GM06990 (cell line): ENCODE data around the gene LYRM2.

Experiments
- DNase-seq: peaks from one replicate; pipeline ENCODE4 v3.0.0-alpha.2; 2011; ENCODE audit not compliant: insufficient read length; ENCODE audit errors: extremely low read depth
- H3K27me3 ChIP-seq: replicated peaks from 2 replicates; pipeline ENCODE4 v1.6.0; 2011; ENCODE audit warnings: low read length; ENCODE audit not compliant: control insufficient read depth, insufficient read depth
- H3K36me3 ChIP-seq: 2 replicates; pipeline ENCODE4 v1.5.1; 2011; ENCODE audit warnings: low read length; ENCODE audit not compliant: control insufficient read depth, insufficient read depth
- H3K4me3 ChIP-seq: replicated peaks from 2 replicates; pipeline ENCODE4 v1.5.1; 2011; ENCODE audit warnings: low read depth, mild to moderate bottlenecking, control low read depth, low read length
- CTCF ChIP-seq: IDR thresholded peaks from 2 replicates; pipeline ENCODE4 v1.5.1; 2011; ENCODE audit warnings: low read length, control low read depth, mild to moderate bottlenecking, inconsistent platforms; ENCODE audit not compliant: insufficient read depth, poor library complexity, severe bottlenecking

Gene LYRM2

GRCh38 chr6:89582669-89583325, 55.8 kb downstream of the LYRM2 start:
- Histone ChIP-seq H3K4me3 (no peak overlapping the region), H3K27me3 (no peaks in the 10 kb centered on the region), H3K36me3 (no peaks in the 10 kb centered on the region)
- DNase-seq: no peak
- no peak for TF ChIP-seq CTCF

- H3K4me3 ChIP-seq: no peak overlapping the region
- no peak for DNase-seq
- no peak for TF ChIP-seq CTCF
- H3K27me3 ChIP-seq: no peaks in the 10 kb centered on the region
- no peaks in the 10 kb centered on the region for H3K36me3 ChIP-seq
These were observed 56.9 kb downstream of the LYRM2 start for GRCh38 chr6:89581689-89582088.

- no peak for TF ChIP-seq CTCF
- Histone ChIP-seq H3K4me3 (no peak overlapping the region), H3K36me3 (no peaks in the 10 kb centered on the region), H3K27me3 (no peaks in the 10 kb centered on the region)
- DNase-seq: no peak
These were observed 57.4 kb downstream of the LYRM2 start for GRCh38 chr6:89580997-89581666.

GRCh38 chr6:89575562-89575960, 63.0 kb downstream of the LYRM2 start:
- Histone ChIP-seq H3K4me3 (no peak overlapping the region), H3K36me3 (no peaks in the 10 kb centered on the region), H3K27me3 (no peaks in the 10 kb centered on the region)
- no peak for DNase-seq
- TF ChIP-seq CTCF: no peak

- Histone ChIP-seq H3K36me3 (no peaks in the 10 kb centered on the region), H3K27me3 (no peaks in the 10 kb centered on the region), H3K4me3 (no peak overlapping the region)
- TF ChIP-seq CTCF: no peak
- DNase-seq: no peak
These were observed 63.5 kb downstream of the LYRM2 start for GRCh38 chr6:89574910-89575561.
